Epithelial cell of esophagus (primary cell): ENCODE data around the gene SNX30.

ENCODE experiments used
- DNase-seq: peaks from one replicate; pipeline ENCODE4 v3.0.0; 2010; ENCODE audit warnings: low read depth
- H3K4me3 ChIP-seq: 2 replicates; pipeline ENCODE4 v1.5.1; 2011; ENCODE audit warnings: mild to moderate bottlenecking, low read length, control low read depth
- CTCF ChIP-seq: IDR thresholded peaks from 2 replicates; pipeline ENCODE4 v1.5.1; 2011; ENCODE audit warnings: low read depth, mild to moderate bottlenecking, low read length, control low read depth, inconsistent platforms; ENCODE audit not compliant: insufficient read depth; ENCODE audit errors: missing control alignments

Gene SNX30

GRCh38 chr9:112731971-112732370 lies 18.6 kb upstream of the SNX30 start:
- no peak for DNase-seq
- TF ChIP-seq CTCF, result no peak
- no peak overlapping the region for H3K4me3 ChIP-seq

GRCh38 chr9:112734892-112735291 lies 15.7 kb upstream of the SNX30 start:
- no peak overlapping the region for H3K4me3 ChIP-seq
- DNase-seq, result no peak
- TF ChIP-seq CTCF, result no peak

GRCh38 chr9:112743216-112743836 lies 7.2 kb upstream of the SNX30 start:
- H3K4me3 ChIP-seq, result no peak overlapping the region
- no peak for TF ChIP-seq CTCF
- no peak for DNase-seq

GRCh38 chr9:112744177-112744576 lies 6.4 kb upstream of the SNX30 start:
- TF ChIP-seq CTCF, result no peak
- no peak overlapping the region for H3K4me3 ChIP-seq
- DNase-seq, result no peak

GRCh38 chr9:112747094-112747493 lies 3.5 kb upstream of the SNX30 start:
- TF ChIP-seq CTCF, result no peak
- no peak for DNase-seq
- no peak overlapping the region for H3K4me3 ChIP-seq

- no peak for DNase-seq
- TF ChIP-seq CTCF, result no peak
- H3K4me3 ChIP-seq, result peak overlapping the region; percentile 63
Observed at GRCh38 chr9:112750764-112751055, 150 bp downstream of the SNX30 start.

GRCh38 chr9:112751056-112751795 lies 666 bp downstream of the SNX30 start:
- no peak for TF ChIP-seq CTCF
- DNase-seq, result peak; percentile 44
- peak overlapping the region; percentile 63 for H3K4me3 ChIP-seq
